Measurements from ENCODE around the gene SERPINB6. TPM values are rescaled to one million over a fixed set of nuclear protein-coding genes. Genes with fewer than 3 reads are reported as not detected.

Gene SERPINB6
- total RNA-seq, 1 experiment from 2014 or later = 169 TPM

DNA sequence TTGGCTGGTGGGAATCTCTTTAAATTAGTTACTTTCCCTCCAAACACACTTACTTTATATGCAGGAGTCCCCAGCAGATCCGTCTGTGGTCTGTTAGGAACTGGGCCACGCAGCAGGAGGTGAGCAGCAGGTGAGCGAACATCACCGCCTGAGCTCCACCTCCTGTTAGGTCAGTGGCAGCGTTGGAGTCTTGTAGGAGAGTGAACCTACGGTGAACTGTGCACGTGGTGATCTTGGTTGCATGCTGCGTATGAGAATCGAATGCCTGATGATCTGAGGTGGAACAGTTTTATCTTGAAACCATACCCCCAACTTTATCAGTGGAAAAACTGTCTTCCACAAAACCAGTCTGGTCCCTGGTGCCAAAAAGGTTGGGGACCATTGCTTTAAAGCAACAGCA lies 5.0 kb downstream of the SERPINB6 start:
- CTCF ChIA-PET = no interaction called here

GRCh38 chr6:2964793-2965505 lies 6.4 kb downstream of the SERPINB6 start:
- no peaks in the 10 kb centered on the region for H3K36me3 ChIP-seq (ENCODE audit: low read depth)
- H3K4me3 ChIP-seq = no peak overlapping the region
- BruUV-seq (replicated peaks) = no TSS peak
- H3K79me2 ChIP-seq (ENCODE audit: low read depth) = peaks cover 15% of the 10 kb centered on the region
- H3K4me1 ChIP-seq (replicated peaks; ENCODE audit: insufficient read depth) = no peaks in the 10 kb centered on the region
- intact Hi-C loops (cut with micrococcal nuclease; ENCODE audit: unreplicated experiment) = no loop called here
- no peak for DNase-seq
- no peaks in the 10 kb centered on the region for H3K27me3 ChIP-seq (ENCODE audit: insufficient read depth, low read depth)
- ChIA-PET POLR2A (ENCODE audit: unreplicated experiment) (no interaction called here), CTCF (no interaction called here)
- H2AFZ ChIP-seq = no peak overlapping the region
- no peaks in the 10 kb centered on the region for H3K9me3 ChIP-seq (ENCODE audit: insufficient read depth, low read depth)
- no peak overlapping the region for H3K4me2 ChIP-seq
- no peaks in the 10 kb centered on the region for H4K20me1 ChIP-seq (ENCODE audit: insufficient read depth)
- H3F3A ChIP-seq (ENCODE audit: insufficient read depth, low read depth) = 0 out of 2 replicates have a peak, but pooled peaks cover 3% of the 10 kb centered on the region
- TF ChIP-seq EZH2 (IDR thresholded peaks at IDR 0.05; ENCODE audit: low read depth) = no peak
- TF ChIP-seq, protein P1, sequence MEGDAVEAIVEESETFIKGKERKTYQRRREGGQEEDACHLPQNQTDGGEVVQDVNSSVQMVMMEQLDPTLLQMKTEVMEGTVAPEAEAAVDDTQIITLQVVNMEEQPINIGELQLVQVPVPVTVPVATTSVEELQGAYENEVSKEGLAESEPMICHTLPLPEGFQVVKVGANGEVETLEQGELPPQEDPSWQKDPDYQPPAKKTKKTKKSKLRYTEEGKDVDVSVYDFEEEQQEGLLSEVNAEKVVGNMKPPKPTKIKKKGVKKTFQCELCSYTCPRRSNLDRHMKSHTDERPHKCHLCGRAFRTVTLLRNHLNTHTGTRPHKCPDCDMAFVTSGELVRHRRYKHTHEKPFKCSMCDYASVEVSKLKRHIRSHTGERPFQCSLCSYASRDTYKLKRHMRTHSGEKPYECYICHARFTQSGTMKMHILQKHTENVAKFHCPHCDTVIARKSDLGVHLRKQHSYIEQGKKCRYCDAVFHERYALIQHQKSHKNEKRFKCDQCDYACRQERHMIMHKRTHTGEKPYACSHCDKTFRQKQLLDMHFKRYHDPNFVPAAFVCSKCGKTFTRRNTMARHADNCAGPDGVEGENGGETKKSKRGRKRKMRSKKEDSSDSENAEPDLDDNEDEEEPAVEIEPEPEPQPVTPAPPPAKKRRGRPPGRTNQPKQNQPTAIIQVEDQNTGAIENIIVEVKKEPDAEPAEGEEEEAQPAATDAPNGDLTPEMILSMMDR (conservative IDR thresholded peaks at IDR 0.05) = no peak
- no peaks in the 10 kb centered on the region for H3K9me2 ChIP-seq (ENCODE audit: insufficient read depth)
- no peak overlapping the region for H3K27ac ChIP-seq

More for the DNA sequence above, 5.0 kb downstream of the SERPINB6 start:
- intact Hi-C loops (cut with micrococcal nuclease; ENCODE audit: unreplicated experiment) = no loop called here
- Histone ChIP-seq H3K9me3 (ENCODE audit: insufficient read depth, low read depth) (no peaks in the 10 kb centered on the region), H3K4me2 (no peak overlapping the region), H3K4me3 (no peak overlapping the region), H3K4me1 (replicated peaks; ENCODE audit: insufficient read depth) (no peaks in the 10 kb centered on the region), H3K79me2 (ENCODE audit: low read depth) (peaks cover 24% of the 10 kb centered on the region), H3K36me3 (ENCODE audit: low read depth) (no peaks in the 10 kb centered on the region), H3K27ac (no peak overlapping the region), H3K9me2 (ENCODE audit: insufficient read depth) (no peaks in the 10 kb centered on the region), H3K27me3 (ENCODE audit: insufficient read depth, low read depth) (no peaks in the 10 kb centered on the region), H2AFZ (no peak overlapping the region), H3F3A (ENCODE audit: insufficient read depth, low read depth) (0 out of 2 replicates have a peak, but pooled peaks cover 11% of the 10 kb centered on the region), H4K20me1 (ENCODE audit: insufficient read depth) (no peaks in the 10 kb centered on the region)
- BruUV-seq (replicated peaks) = no TSS peak
- DNase-seq = no peak
- POLR2A ChIA-PET (ENCODE audit: unreplicated experiment) = no interaction called here
- TF ChIP-seq EZH2 (IDR thresholded peaks at IDR 0.05; ENCODE audit: low read depth) = no peak
- TF ChIP-seq, protein P1 (conservative IDR thresholded peaks at IDR 0.05) = no peak

GRCh38 chr6:2963756-2964155 lies 7.6 kb downstream of the SERPINB6 start:
- CTCF ChIA-PET = no interaction called here
- no peaks in the 10 kb centered on the region for H4K20me1 ChIP-seq (ENCODE audit: insufficient read depth)
- H3K4me3 ChIP-seq = no peak overlapping the region
- H3F3A ChIP-seq (ENCODE audit: insufficient read depth, low read depth) = 0 out of 2 replicates have a peak, but pooled peaks cover 3% of the 10 kb centered on the region
- no peak overlapping the region for H3K4me2 ChIP-seq
- TF ChIP-seq EZH2 (IDR thresholded peaks at IDR 0.05; ENCODE audit: low read depth) = no peak
- TF ChIP-seq, protein P1 (conservative IDR thresholded peaks at IDR 0.05) = no peak
- DNase-seq = no peak
- POLR2A ChIA-PET (ENCODE audit: unreplicated experiment) = no interaction called here
- no peaks in the 10 kb centered on the region for H3K9me2 ChIP-seq (ENCODE audit: insufficient read depth)
- intact Hi-C loops (cut with micrococcal nuclease; ENCODE audit: unreplicated experiment) = no loop called here
- BruUV-seq (replicated peaks) = no TSS peak
- H3K79me2 ChIP-seq (ENCODE audit: low read depth) = peaks cover 9% of the 10 kb centered on the region; the same call in 1 of the 2 replicates
- no peaks in the 10 kb centered on the region for H3K27me3 ChIP-seq (ENCODE audit: insufficient read depth, low read depth)
- no peaks in the 10 kb centered on the region for H3K4me1 ChIP-seq (replicated peaks; ENCODE audit: insufficient read depth)
- H3K9me3 ChIP-seq (ENCODE audit: insufficient read depth, low read depth) = no peaks in the 10 kb centered on the region
- no peak overlapping the region for H3K27ac ChIP-seq
- H3K36me3 ChIP-seq (ENCODE audit: low read depth) = no peaks in the 10 kb centered on the region
- no peak overlapping the region for H2AFZ ChIP-seq
